ENCODE results near the gene GLB1L3. TPM values are rescaled to one million over a fixed set of nuclear protein-coding genes. Genes with fewer than 3 reads are reported as not detected.
"Not testable (repeated sequence)": the region's sequence is repeated elsewhere in the genome, so short reads cannot be mapped to it uniquely, and the experiment has no call there.

GLB1L3 gene
- total and polyA plus RNA-seq, 3 donors from 2014 or later = 13.2 to 21.3 (median 15.6) TPM

DNA sequence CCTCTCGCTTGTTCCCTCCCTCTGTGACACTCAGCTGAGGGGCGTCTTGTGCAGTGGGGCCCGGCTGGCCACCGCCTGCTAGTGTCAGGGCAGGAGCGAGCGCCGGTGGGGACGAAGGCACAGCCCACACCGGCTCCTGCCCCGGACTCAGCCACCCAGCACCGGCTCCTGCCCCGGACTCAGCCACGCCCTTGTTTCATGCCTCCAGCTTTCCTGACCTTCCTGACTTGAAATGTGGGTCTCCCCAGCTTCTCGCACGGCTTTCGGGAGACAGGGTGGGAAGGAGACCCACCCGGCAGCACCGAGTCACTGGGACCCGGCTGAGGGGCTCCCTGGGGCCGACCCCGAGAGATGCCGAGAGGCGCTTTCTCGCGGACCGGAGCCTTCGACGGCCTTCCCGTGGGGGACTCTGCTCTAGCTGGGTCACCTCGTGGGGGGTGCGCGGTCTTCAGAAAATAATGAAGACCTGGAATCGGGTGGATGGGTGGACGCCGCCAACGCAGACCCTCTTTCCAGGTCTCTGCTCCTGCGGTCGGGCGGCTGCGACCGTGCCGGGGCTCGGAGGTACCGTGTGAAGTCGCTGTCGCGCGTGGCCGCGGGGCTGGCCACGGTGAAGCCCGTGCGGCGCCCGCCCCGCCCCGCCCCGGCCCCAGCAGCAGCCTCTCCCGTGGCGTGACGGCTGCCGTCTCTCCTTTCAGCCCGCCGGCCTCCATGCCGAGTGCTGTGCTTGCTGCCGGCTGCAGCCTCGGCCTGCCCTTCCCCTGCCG, 65.8 kb downstream of the GLB1L3 start:
- intact Hi-C loops (cut with DNase I; ENCODE audit: low total_unique reads) = no loop called here

GRCh38 chr11:134342572-134343340, 66.6 kb downstream of the GLB1L3 start:
- TF ChIP-seq POLR2A (IDR thresholded peaks at IDR 0.05) (no peak), CTCF (IDR thresholded peaks at IDR 0.05) (no peak)
- H3K27ac ChIP-seq = no peak overlapping the region
- WGBS, 2 donors = 78 to 84% methylated on average over 25 to 30 of the region's 30 CpGs
- no peak for DNase-seq
- intact Hi-C loops (cut with DNase I; ENCODE audit: low total_unique reads) = no loop called here
- H3K36me3 ChIP-seq (ENCODE audit: low read depth, missing control alignments) = no peaks in the 10 kb centered on the region
- H3K27me3 ChIP-seq = no peaks in the 10 kb centered on the region
- H3K9me3 ChIP-seq = no peaks in the 10 kb centered on the region
- H3K4me3 ChIP-seq = peak overlapping the region; percentile 21 to 50
- peaks cover 4% of the 10 kb centered on the region for H3K4me1 ChIP-seq

More for the DNA sequence above, 65.8 kb downstream of the GLB1L3 start:
- no peak overlapping the region for H3K27ac ChIP-seq
- H3K4me1 ChIP-seq = peaks cover 4% of the 10 kb centered on the region
- H3K4me3 ChIP-seq = peak overlapping the region; percentile 21 to 50
- H3K27me3 ChIP-seq = no peaks in the 10 kb centered on the region
- H3K36me3 ChIP-seq (ENCODE audit: low read depth, missing control alignments) = no peaks in the 10 kb centered on the region
- no peak for TF ChIP-seq POLR2A (IDR thresholded peaks at IDR 0.05)
- no peak for TF ChIP-seq CTCF (IDR thresholded peaks at IDR 0.05)
- H3K9me3 ChIP-seq = no peaks in the 10 kb centered on the region
- no peak for DNase-seq
- WGBS, 2 donors = 73 to 82% methylated on average over 19 to 67 of the region's 68 CpGs

- Histone ChIP-seq H3K4me3 (no peak overlapping the region), H3K4me1 (peaks cover 4% of the 10 kb centered on the region), H3K27ac (no peak overlapping the region), H3K9me3 (no peaks in the 10 kb centered on the region), H3K36me3 (ENCODE audit: low read depth, missing control alignments) (no peaks in the 10 kb centered on the region), H3K27me3 (no peaks in the 10 kb centered on the region)
- 85 to 86% methylated on average over 15 of the region's 15 CpGs for WGBS, 2 donors
- DNase-seq = no peak
- intact Hi-C loops (cut with DNase I; ENCODE audit: low total_unique reads) = no loop called here
- TF ChIP-seq POLR2A (IDR thresholded peaks at IDR 0.05) (no peak), CTCF (IDR thresholded peaks at IDR 0.05) (no peak)
Measured at GRCh38 chr11:134343646-134344045, 67.5 kb downstream of the GLB1L3 start.

DNA sequence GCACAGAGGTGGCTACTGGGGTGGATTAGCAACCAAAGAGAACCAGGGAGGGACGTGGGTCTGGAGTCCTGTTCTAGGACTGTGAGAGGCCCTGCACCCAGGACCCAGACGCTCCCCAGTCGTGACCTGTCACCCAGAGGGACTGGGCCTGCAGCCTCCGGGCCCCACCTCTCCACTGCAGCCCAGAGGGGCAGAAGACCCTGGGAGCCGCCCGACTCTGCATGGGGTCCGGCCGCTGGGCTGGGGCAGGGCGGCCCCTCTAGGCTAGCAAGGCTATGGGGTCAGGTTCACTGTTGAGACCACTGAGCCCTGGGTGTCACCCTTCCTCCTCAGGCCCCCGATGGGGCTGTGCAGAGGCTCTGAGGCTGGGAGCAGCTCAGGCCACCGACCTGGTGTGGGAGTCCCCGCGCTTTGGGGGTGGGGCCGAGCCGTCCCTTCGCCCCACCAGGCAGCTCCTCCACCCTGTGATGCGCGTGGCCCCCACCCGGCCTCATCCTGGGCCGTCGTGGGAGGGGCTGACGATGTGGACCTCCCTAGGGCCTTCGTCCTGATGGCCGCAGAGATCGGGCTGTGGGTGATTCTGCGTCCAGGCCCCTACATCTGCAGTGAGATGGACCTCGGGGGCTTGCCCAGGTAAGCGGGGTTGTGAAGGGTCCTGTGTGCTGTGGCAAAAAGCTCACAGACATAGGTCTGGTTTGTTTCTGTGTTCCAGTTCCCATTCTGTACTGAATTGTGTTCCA, 68.5 kb downstream of the GLB1L3 start:
- 86 to 92% methylated on average over 11 to 15 of the region's 28 CpGs for WGBS, 2 donors
- H3K4me1 ChIP-seq, DNase-seq: not testable (repeated sequence)

DNA sequence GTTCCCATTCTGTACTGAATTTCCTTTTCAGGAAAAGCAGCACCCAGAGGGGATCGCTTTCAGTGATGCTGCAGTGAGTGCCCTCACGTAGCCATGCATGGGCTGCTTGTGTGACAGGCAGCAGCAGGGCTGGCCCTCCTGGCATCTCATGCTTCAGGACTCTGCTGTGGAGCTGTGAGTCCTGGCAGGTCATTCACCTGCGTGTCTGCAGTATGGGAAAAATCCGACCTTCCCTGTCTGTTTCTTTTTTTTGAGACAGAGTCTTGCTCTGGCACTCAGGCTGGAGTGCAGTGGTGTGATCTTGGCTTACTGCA, 69.0 kb downstream of the GLB1L3 start:
- no peak for DNase-seq
- H3K36me3 ChIP-seq (ENCODE audit: low read depth, missing control alignments) = no peaks in the 10 kb centered on the region
- TF ChIP-seq POLR2A (IDR thresholded peaks at IDR 0.05) = no peak
- no peak for TF ChIP-seq CTCF (IDR thresholded peaks at IDR 0.05)
- peaks cover 4% of the 10 kb centered on the region for H3K4me1 ChIP-seq
- 77 to 89% methylated on average over 3 to 4 of the region's 4 CpGs for WGBS, 2 donors
- no peaks in the 10 kb centered on the region for H3K9me3 ChIP-seq
- no peak overlapping the region for H3K27ac ChIP-seq
- H3K27me3 ChIP-seq = no peaks in the 10 kb centered on the region
- no peak overlapping the region for H3K4me3 ChIP-seq
- intact Hi-C loops (cut with DNase I; ENCODE audit: low total_unique reads) = no loop called here

More for the DNA sequence above, 68.5 kb downstream of the GLB1L3 start:
- intact Hi-C loops (cut with DNase I; ENCODE audit: low total_unique reads); H3K36me3 ChIP-seq (ENCODE audit: low read depth, missing control alignments); H3K9me3 ChIP-seq; H3K27me3 ChIP-seq; H3K27ac ChIP-seq; H3K4me3 ChIP-seq: not testable (repeated sequence)
